ENCODE measurements around the gene LY9.

Gene LY9

DNA sequence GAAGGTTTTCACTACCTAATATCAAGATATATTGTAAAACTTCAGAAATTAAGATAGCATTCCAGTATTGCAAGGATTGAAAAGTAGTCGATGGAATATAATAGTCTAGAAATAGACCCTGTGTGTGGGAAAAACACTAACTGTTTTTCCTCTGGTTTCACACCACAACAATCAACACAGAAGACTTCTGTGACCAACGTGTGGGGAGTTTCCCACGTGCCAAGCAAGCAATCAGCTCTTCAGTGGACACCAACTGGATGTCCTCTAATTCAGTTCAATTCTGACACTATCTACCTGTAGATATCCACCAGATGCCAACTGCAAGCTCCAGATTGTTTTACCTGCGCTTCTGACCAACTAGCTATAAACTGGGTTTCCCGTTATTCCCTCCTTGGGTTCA is 54.6 kb downstream of the LY9 start:
- Histone ChIP-seq H3K4me3 (ENCODE audit: low read length) (no peak overlapping the region), H3K4me1 (ENCODE audit: control insufficient read depth, insufficient read depth, low read length) (no peaks in the 10 kb centered on the region), H3K36me3 (ENCODE audit: control insufficient read depth, insufficient read depth, low read length) (no peaks in the 10 kb centered on the region), H3K27me3 (ENCODE audit: control insufficient read depth, insufficient read depth, low read length) (peaks cover 1% of the 10 kb centered on the region; the same call in 1 of the 2 replicates), H3K27ac (ENCODE audit: low read length) (no peak overlapping the region), H3K9me3 (ENCODE audit: control insufficient read depth, insufficient read depth, low read length) (no peaks in the 10 kb centered on the region)
- no CpG with 5 or more reads among the region's 5 CpGs for WGBS (ENCODE audit: insufficient coverage, insufficient read length)
- DNase-seq (ENCODE audit: low read depth, low spot score), result no peak

DNA sequence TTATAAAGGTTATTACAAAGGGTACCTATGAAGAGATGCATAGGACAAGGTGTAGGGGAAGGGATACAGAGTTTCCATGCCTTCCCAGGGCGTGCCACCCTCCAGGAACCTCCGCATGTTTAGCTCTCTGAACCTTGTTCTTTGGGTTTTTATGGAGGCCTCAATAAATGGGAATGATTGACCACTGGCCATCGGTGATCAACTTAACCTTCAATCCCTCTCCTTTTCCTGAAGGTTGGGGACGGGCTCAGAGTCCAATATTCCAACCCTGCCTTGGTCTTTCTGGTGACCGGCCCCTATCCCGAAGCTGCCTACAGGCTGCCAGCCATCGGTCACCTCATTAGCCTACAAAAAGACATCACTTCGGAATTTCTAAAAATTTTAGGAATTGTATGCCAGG is 55.0 kb downstream of the LY9 start:
- no peaks in the 10 kb centered on the region for H3K36me3 ChIP-seq (ENCODE audit: control insufficient read depth, insufficient read depth, low read length)
- no peak overlapping the region for H3K4me3 ChIP-seq (ENCODE audit: low read length)
- no CpG with 5 or more reads among the region's 8 CpGs for WGBS (ENCODE audit: insufficient coverage, insufficient read length)
- no peaks in the 10 kb centered on the region for H3K9me3 ChIP-seq (ENCODE audit: control insufficient read depth, insufficient read depth, low read length)
- peaks cover 1% of the 10 kb centered on the region; the same call in 1 of the 2 replicates for H3K27me3 ChIP-seq (ENCODE audit: control insufficient read depth, insufficient read depth, low read length)
- no peak for DNase-seq (ENCODE audit: low read depth, low spot score)
- no peak overlapping the region for H3K27ac ChIP-seq (ENCODE audit: low read length)
- H3K4me1 ChIP-seq (ENCODE audit: control insufficient read depth, insufficient read depth, low read length), result no peaks in the 10 kb centered on the region

DNA sequence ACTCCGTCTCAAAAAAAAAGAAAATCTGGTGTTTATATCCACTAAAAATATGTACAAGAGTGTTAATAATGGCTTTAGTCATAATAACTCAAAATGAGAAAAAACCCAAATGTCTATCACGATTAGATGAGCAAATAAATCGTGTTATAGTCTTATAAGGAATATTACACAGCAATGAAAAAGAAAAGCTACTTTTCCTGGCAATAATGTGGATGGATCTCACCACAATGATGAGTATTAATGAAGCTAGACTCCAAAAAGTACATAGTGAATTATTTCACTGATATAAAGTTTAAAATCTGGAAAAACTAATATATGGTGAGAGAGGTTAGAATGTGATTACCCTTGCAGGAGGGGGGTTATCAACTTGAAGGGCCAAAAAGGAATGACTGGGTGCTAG is 57.0 kb downstream of the LY9 start:
- H3K4me3 ChIP-seq (ENCODE audit: low read length), result no peak overlapping the region
- no peaks in the 10 kb centered on the region for H3K36me3 ChIP-seq (ENCODE audit: control insufficient read depth, insufficient read depth, low read length)
- no peaks in the 10 kb centered on the region for H3K9me3 ChIP-seq (ENCODE audit: control insufficient read depth, insufficient read depth, low read length)
- no peaks in the 10 kb centered on the region for H3K4me1 ChIP-seq (ENCODE audit: control insufficient read depth, insufficient read depth, low read length)
- WGBS (ENCODE audit: insufficient coverage, insufficient read length), result no CpG with 5 or more reads among the region's 3 CpGs
- H3K27ac ChIP-seq (ENCODE audit: low read length), result no peak overlapping the region
- peaks cover under 1% of the 10 kb centered on the region; the same call in 1 of the 2 replicates for H3K27me3 ChIP-seq (ENCODE audit: control insufficient read depth, insufficient read depth, low read length)
- no peak for DNase-seq (ENCODE audit: low read depth, low spot score)

DNA sequence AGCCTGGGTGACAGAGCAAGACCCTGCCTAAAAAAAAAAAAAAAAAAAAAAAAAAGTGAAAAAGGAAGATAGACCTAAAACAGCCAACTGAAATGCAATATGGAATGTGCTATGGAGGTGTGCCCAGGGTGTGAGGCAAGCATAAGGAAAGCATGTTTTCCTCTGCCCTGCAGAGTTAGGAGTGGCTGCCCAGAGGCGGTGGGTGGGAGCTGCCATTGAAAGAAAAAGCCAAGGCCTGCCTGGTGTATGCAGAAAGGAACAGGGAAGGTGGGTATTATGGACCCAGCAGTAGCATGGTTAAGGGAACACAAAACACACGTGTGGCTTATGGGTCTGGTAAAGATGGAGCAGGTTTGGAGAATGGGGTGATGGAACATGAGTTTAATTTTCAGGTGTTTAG is 57.8 kb downstream of the LY9 start:
- Histone ChIP-seq H3K27me3 (ENCODE audit: control insufficient read depth, insufficient read depth, low read length) (no peaks in the 10 kb centered on the region), H3K4me3 (ENCODE audit: low read length) (no peak overlapping the region), H3K9me3 (ENCODE audit: control insufficient read depth, insufficient read depth, low read length) (no peaks in the 10 kb centered on the region), H3K36me3 (ENCODE audit: control insufficient read depth, insufficient read depth, low read length) (no peaks in the 10 kb centered on the region), H3K27ac (ENCODE audit: low read length) (no peak overlapping the region), H3K4me1 (ENCODE audit: control insufficient read depth, insufficient read depth, low read length) (no peaks in the 10 kb centered on the region)
- no peak for DNase-seq (ENCODE audit: low read depth, low spot score)
- no CpG with 5 or more reads among the region's 2 CpGs for WGBS (ENCODE audit: insufficient coverage, insufficient read length)

DNA sequence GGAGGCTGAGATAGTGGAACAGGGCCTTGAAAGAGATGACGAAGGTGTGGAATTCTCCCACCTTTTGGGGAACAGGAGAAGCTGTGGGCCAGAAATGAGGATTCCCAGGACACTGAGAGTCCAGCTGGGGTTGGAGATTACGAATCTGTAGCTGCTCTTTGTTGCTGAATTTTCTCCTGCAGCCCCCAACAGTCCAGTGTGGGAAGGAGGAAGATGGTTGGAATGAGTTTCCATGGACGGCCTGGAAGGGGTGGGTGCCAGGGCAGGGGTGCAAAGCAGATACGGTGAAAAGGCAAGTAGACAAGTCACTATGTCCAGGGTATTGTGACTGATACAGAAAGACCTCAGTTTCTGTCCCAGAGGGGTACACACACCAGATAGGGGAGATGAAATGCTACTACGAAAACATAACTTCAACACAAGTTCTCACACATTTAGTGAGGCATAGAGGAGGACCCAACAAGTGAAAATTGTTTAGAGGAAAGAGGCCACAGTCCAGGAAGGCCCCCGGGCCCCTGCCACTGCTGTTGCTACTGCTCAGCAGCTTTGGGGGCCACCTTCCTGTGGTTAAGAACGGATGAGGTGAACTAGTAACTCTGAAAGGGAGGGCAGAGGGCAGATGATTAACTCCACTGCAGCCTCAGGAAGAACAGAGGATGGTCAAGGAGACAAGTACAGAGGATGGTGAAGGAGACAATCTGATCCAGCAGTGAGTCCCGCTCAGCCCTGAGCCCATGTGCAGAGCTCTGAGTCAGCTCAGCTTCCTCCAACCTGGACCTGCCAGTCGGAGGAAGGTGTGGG is 59.4 kb downstream of the LY9 start:
- H3K36me3 ChIP-seq (ENCODE audit: control insufficient read depth, insufficient read depth, low read length), result no peaks in the 10 kb centered on the region
- WGBS (ENCODE audit: insufficient coverage, insufficient read length), result no CpG with 5 or more reads among the region's 9 CpGs

DNA sequence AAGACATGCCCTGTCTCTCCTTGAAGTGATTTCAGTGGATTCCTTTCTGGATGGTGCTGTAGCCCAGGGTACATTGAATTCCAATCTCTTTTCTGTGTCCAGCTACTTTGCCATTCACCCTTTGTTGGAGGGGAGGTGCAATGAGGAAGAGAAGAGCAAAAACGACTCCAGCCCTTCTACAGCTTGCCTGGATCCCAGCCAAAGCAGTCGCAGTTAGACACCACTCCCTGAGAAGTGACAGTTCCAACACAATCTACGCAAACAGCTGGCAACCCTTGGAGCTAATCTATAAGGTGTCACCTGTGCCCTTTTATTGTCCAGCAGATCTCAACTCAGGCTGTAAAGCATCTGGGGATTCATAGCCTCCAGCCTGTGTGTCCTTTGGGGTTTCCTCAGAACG is 62.1 kb downstream of the LY9 start:
- Histone ChIP-seq H3K36me3 (ENCODE audit: control insufficient read depth, insufficient read depth, low read length) (no peaks in the 10 kb centered on the region), H3K9me3 (ENCODE audit: control insufficient read depth, insufficient read depth, low read length) (no peaks in the 10 kb centered on the region), H3K4me1 (ENCODE audit: control insufficient read depth, insufficient read depth, low read length) (no peaks in the 10 kb centered on the region; the same call in 1 of the 2 replicates), H3K4me3 (ENCODE audit: low read length) (no peak overlapping the region), H3K27ac (ENCODE audit: low read length) (no peak overlapping the region), H3K27me3 (ENCODE audit: control insufficient read depth, insufficient read depth, low read length) (no peaks in the 10 kb centered on the region)
- DNase-seq (ENCODE audit: low read depth, low spot score), result no peak
- no CpG with 5 or more reads among the region's 4 CpGs for WGBS (ENCODE audit: insufficient coverage, insufficient read length)

More for the DNA sequence above, 59.4 kb downstream of the LY9 start:
- no peak for DNase-seq (ENCODE audit: low read depth, low spot score)
- no peaks in the 10 kb centered on the region for H3K27me3 ChIP-seq (ENCODE audit: control insufficient read depth, insufficient read depth, low read length)
- H3K9me3 ChIP-seq (ENCODE audit: control insufficient read depth, insufficient read depth, low read length), result no peaks in the 10 kb centered on the region
- no peak overlapping the region for H3K4me3 ChIP-seq (ENCODE audit: low read length)
- H3K4me1 ChIP-seq (ENCODE audit: control insufficient read depth, insufficient read depth, low read length), result no peaks in the 10 kb centered on the region
- no peak overlapping the region for H3K27ac ChIP-seq (ENCODE audit: low read length)

DNA sequence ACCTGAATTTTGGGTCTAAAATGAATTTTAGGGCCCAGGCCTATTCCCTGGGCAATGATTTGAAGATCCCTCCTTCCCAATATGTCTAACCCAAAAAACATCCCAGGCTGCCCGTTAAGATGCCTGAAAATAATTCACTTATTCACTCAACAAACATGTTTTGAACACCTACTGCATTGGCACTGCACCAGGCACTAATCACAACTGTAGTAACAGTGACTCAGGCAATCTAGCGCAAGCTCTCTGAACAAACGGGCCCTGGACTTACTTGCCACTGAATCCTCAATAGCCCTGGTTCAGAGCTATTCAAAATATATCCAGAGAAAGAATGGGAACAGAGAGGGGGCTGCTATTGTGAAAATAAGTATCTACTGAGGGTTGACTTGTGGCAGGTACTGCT is 62.5 kb downstream of the LY9 start:
- no peak for DNase-seq (ENCODE audit: low read depth, low spot score)
- H3K36me3 ChIP-seq (ENCODE audit: control insufficient read depth, insufficient read depth, low read length), result no peaks in the 10 kb centered on the region
- no peak overlapping the region for H3K4me3 ChIP-seq (ENCODE audit: low read length)
- no peaks in the 10 kb centered on the region for H3K27me3 ChIP-seq (ENCODE audit: control insufficient read depth, insufficient read depth, low read length)
- WGBS (ENCODE audit: insufficient coverage, insufficient read length), result no CpG with 5 or more reads among the region's 3 CpGs
- no peak overlapping the region for H3K27ac ChIP-seq (ENCODE audit: low read length)
- no peaks in the 10 kb centered on the region; the same call in 1 of the 2 replicates for H3K4me1 ChIP-seq (ENCODE audit: control insufficient read depth, insufficient read depth, low read length)
- no peaks in the 10 kb centered on the region for H3K9me3 ChIP-seq (ENCODE audit: control insufficient read depth, insufficient read depth, low read length)

DNA sequence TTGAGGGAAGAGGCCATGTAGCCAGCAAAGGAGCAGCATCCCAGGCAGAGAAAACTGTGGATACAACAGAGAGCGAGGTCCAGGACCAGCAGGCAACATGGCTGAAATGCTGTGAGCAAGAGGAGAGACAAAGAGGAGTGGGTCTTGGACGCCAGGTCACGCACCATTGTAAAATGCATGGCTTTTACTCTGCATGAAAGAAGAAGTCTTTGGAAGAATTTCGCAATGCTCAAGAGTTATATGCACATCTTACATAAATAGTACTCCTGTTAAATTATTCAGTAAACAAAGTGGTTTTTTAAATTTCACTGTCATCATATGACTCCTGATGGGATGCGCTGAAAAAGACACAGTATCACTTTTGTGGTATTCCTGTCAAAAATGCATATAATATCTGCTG is 63.2 kb downstream of the LY9 start:
- no peak for DNase-seq (ENCODE audit: low read depth, low spot score)
- Histone ChIP-seq H3K4me1 (ENCODE audit: control insufficient read depth, insufficient read depth, low read length) (no peaks in the 10 kb centered on the region; the same call in 1 of the 2 replicates), H3K9me3 (ENCODE audit: control insufficient read depth, insufficient read depth, low read length) (no peaks in the 10 kb centered on the region), H3K27me3 (ENCODE audit: control insufficient read depth, insufficient read depth, low read length) (no peaks in the 10 kb centered on the region), H3K4me3 (ENCODE audit: low read length) (no peak overlapping the region), H3K27ac (ENCODE audit: low read length) (no peak overlapping the region), H3K36me3 (ENCODE audit: control insufficient read depth, insufficient read depth, low read length) (no peaks in the 10 kb centered on the region)
- WGBS (ENCODE audit: insufficient coverage, insufficient read length), result no CpG with 5 or more reads among the region's 5 CpGs

DNA sequence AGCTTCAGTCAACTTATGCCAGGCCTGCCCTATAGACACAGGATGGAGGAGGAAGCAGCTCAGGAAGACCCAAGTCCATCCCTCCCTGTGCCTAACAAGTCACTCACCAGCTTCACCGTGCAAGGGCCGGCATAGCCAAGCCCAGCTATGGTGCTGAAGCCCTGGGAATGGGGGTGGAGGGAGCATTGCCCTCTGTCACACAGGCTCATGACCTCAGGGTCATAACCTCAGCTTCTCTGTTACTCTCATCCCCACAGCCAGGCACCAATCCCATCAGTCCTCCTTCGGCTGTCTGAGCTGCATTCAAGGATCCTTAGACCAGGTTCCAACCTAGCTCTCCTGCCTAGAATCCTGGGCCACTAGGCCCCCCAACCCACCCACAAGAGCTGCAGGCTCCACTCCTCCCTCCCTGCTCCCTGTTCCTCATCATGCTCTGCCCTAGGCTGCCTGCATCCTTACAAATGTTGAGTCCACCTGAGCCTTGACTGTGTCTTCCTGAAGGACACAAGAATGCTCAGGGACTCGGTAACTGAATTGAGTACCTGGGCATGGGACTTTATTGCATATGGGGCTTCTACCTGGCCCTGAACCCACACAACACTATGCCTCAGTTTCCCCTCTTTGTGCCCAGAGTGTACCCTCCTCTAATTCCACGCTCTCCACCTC is 65.0 kb downstream of the LY9 start:
- WGBS (ENCODE audit: insufficient coverage, insufficient read length), result no CpG with 5 or more reads among the region's 5 CpGs
- no peak for DNase-seq (ENCODE audit: low read depth, low spot score)
- Histone ChIP-seq H3K4me3 (ENCODE audit: low read length) (no peak overlapping the region), H3K27ac (ENCODE audit: low read length) (no peak overlapping the region), H3K36me3 (ENCODE audit: control insufficient read depth, insufficient read depth, low read length) (no peaks in the 10 kb centered on the region), H3K9me3 (ENCODE audit: control insufficient read depth, insufficient read depth, low read length) (no peaks in the 10 kb centered on the region), H3K4me1 (ENCODE audit: control insufficient read depth, insufficient read depth, low read length) (no peaks in the 10 kb centered on the region; the same call in 1 of the 2 replicates), H3K27me3 (ENCODE audit: control insufficient read depth, insufficient read depth, low read length) (no peaks in the 10 kb centered on the region)

DNA sequence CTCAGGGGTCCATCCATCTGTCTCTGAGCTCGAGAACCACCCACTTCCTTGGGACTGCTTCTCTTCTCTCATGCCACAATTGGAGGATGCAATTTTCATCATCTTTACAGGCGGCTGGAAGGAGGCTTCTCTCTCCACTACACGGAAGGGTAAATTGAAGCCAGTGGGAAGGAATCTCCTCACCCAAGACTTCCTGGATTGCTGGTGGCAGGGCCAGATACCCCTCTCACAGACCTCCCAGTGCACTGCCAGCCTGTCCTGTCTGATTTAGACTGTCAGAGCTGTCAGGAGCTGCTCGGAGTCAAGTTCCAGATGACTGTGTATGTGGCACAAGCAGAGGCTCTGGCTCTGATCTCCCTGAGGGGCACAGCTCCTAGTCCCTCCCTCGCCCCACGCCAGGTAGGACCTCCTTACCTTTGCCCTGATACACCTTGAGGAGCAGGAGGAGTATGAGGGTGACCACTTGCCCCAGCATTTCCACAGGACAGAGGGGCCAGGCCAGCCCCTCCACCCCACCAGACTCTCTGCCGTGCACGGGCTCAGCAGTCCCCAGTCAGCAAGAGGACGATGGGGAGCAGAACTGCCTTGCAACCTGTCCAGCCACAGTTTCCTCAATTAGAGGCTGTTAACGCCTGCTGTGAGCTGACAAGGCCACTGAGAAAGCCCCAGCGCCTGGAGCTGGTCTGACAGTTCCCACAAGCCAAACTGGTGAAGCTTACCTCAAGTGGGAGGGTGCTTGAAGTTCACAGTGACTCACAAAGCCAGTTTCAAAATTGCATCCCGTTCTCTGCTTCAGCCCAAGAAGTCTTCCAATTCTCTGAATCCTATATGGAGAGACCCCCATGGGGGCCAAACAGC is 66.5 kb downstream of the LY9 start, which contains the start of gene CD244:
Gene CD244, minus strand, starts transcription at position 685 of the 858 bp plus-strand sequence. Its CDS starts 210 bp downstream, at position 475.
- Histone ChIP-seq H3K4me1 (ENCODE audit: control insufficient read depth, insufficient read depth, low read length) (no peaks in the 10 kb centered on the region; the same call in 1 of the 2 replicates), H3K27me3 (ENCODE audit: control insufficient read depth, insufficient read depth, low read length) (no peaks in the 10 kb centered on the region), H3K36me3 (ENCODE audit: control insufficient read depth, insufficient read depth, low read length) (no peaks in the 10 kb centered on the region), H3K9me3 (ENCODE audit: control insufficient read depth, insufficient read depth, low read length) (no peaks in the 10 kb centered on the region), H3K27ac (ENCODE audit: low read length) (no peak within 1 kb of the TSS), H3K4me3 (ENCODE audit: low read length) (no peak within 1 kb of the TSS)
- no peak for DNase-seq (ENCODE audit: low read depth, low spot score)
- no CpG with 5 or more reads among the region's 12 CpGs for WGBS (ENCODE audit: insufficient coverage, insufficient read length)
